Transverse colon (tissue), 3 donors: ENCODE measurements around the gene LRP2BP.

ENCODE experiments used
- CTCF ChIP-seq, 5 experiments: fragments of 200-600 bp in 3 of 5; fragments of 450-650 bp in 2 of 5; sonication (generic) in 3 of 5; IDR thresholded peaks; 1 replicate in 2 of 5; 2 replicates in 3 of 5; pipeline ENCODE4 v1.5.1; 2016 to 2017; ENCODE audit warnings: antibody characterized with exemption in 5 of 5, inconsistent platforms in 3 of 5, mild to moderate bottlenecking in 2 of 5, moderate library complexity in 1 of 5
- POLR2A ChIP-seq: fragments of 450-650 bp; IDR thresholded peaks from one replicate; pipeline ENCODE4 v1.6.1; 2016; ENCODE audit warnings: antibody characterized with exemption, mild to moderate bottlenecking, moderate library complexity

- TF ChIP-seq POLR2A (no peak), CTCF (IDR thresholded peaks at IDR 0.05) (no peak)
Measured at GRCh38 chr4:185317880-185318279, 77.8 kb downstream of the LRP2BP start.
